Peyer's patch (tissue), 4 donors: Measurements from ENCODE around the gene ZNF106. TPM values are rescaled to one million over a fixed set of nuclear protein-coding genes. Genes with fewer than 3 reads are reported as not detected.

ENCODE experiments used
- DNase-seq, 3 donors: peaks; one replicate each; pipeline ENCODE4 v3.0.0-alpha.2; 2017 to 2019
- H3K27ac ChIP-seq, 4 donors: fragments of 200-600 bp; sonication (generic); one replicate each; pipeline ENCODE4 v1.5.1; 2016 to 2019
- H3K27me3 ChIP-seq, 2 donors: fragments of 200-600 bp; sonication (generic); one replicate each; pipeline ENCODE4 v1.5.1; 2019
- H3K36me3 ChIP-seq, 3 donors: fragments of 200-600 bp; sonication (generic); one replicate each; pipeline ENCODE4 v1.5.1; 2016 to 2019
- H3K4me1 ChIP-seq, 4 donors: fragments of 200-600 bp; sonication (generic); one replicate each; pipeline ENCODE4 v1.5.1; 2016 to 2019
- H3K4me3 ChIP-seq, 4 donors: fragments of 200-600 bp; sonication (generic); 1 replicate in 3 of 4; 2 replicates in 1 of 4; pipeline ENCODE4 v1.5.1; 2016 to 2019; ENCODE audit warnings: mild to moderate bottlenecking in 1 of 4
- H3K9me3 ChIP-seq, 4 donors: fragments of 200-600 bp; sonication (generic); one replicate each; pipeline ENCODE4 v1.5.1; 2016 to 2019; ENCODE audit warnings: mild to moderate bottlenecking in 1 of 4
- POLR2A ChIP-seq, 2 donors: fragments of 450-650 bp; IDR thresholded peaks; one replicate each; pipeline ENCODE4 v1.5.1; 2017; ENCODE audit warnings: antibody characterized with exemption in 2 of 2, mild to moderate bottlenecking in 2 of 2, moderate library complexity in 2 of 2
- small RNA-seq, 2 donors: library from RNA; depleted of rRNA; stranded (forward); fragments of <200 nt; gene quantifications; one replicate each; pipeline ENCODE3, GENCODE V24; 2016
- total RNA-seq, 4 donors: library from RNA; depleted of rRNA; stranded (reverse); fragments of >200 nt; gene quantifications; one replicate each; pipeline ENCODE4 v1.1.0, GENCODE V29; 2016
- TF ChIP-seq, protein P1 (sequence below), 6 experiments: fragments of 450-650 bp in 4 of 6; fragments of 200-600 bp in 2 of 6; sonication (generic) in 1 of 6; IDR thresholded peaks; one replicate each; pipeline ENCODE4 v1.5.1; 2017 to 2019; ENCODE audit warnings: antibody characterized with exemption in 6 of 6, mild to moderate bottlenecking in 3 of 6, moderate library complexity in 1 of 6

Gene ZNF106
- total RNA-seq, 4 donors from 2014 or later, result 31.7 to 74.3 (median 42.1) TPM

DNA sequence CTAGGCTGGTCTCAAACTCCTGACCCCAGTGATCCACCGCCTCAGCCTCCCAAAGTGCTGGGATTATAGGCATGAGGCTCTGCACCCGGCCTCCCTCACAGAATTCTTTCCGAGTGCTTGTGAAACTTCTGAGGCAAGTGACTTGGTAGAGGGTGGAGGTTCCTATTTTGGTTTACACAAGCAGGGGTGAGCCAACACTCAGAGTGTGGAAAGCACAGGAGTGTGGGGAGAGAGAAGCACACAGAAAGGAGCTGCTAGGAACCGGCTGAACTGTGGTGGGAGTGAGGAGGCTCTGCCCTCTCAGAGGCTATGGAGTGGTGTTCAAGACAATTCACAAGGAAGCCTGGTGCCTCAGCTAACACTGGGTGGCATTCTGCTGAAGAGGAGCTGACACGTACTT is 123.9 kb downstream of the ZNF106 start:
- DNase-seq, result no peak
- Histone ChIP-seq H3K4me1 (no peaks in the 10 kb centered on the region), H3K27me3 (no peaks in the 10 kb centered on the region), H3K36me3 (no peaks in the 10 kb centered on the region), H3K9me3 (no peaks in the 10 kb centered on the region), H3K4me3 (no peak overlapping the region), H3K27ac (no peak overlapping the region)
- TF ChIP-seq, protein P1, sequence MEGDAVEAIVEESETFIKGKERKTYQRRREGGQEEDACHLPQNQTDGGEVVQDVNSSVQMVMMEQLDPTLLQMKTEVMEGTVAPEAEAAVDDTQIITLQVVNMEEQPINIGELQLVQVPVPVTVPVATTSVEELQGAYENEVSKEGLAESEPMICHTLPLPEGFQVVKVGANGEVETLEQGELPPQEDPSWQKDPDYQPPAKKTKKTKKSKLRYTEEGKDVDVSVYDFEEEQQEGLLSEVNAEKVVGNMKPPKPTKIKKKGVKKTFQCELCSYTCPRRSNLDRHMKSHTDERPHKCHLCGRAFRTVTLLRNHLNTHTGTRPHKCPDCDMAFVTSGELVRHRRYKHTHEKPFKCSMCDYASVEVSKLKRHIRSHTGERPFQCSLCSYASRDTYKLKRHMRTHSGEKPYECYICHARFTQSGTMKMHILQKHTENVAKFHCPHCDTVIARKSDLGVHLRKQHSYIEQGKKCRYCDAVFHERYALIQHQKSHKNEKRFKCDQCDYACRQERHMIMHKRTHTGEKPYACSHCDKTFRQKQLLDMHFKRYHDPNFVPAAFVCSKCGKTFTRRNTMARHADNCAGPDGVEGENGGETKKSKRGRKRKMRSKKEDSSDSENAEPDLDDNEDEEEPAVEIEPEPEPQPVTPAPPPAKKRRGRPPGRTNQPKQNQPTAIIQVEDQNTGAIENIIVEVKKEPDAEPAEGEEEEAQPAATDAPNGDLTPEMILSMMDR (IDR thresholded peaks at IDR 0.05), result no peak
- no peak for TF ChIP-seq POLR2A (IDR thresholded peaks at IDR 0.05)

GRCh38 chr15:42365921-42366550 is 124.9 kb downstream of the ZNF106 start:
- no peaks in the 10 kb centered on the region for H3K36me3 ChIP-seq
- no peak overlapping the region for H3K4me3 ChIP-seq
- H3K9me3 ChIP-seq, result no peaks in the 10 kb centered on the region
- H3K4me1 ChIP-seq, result no peaks in the 10 kb centered on the region
- TF ChIP-seq POLR2A (IDR thresholded peaks at IDR 0.05), result no peak
- TF ChIP-seq, protein P1 (IDR thresholded peaks at IDR 0.05), result no peak
- no peak for DNase-seq
- no peaks in the 10 kb centered on the region for H3K27me3 ChIP-seq
- no peak overlapping the region for H3K27ac ChIP-seq

GRCh38 chr15:42364529-42364928 is 126.4 kb downstream of the ZNF106 start:
- Histone ChIP-seq H3K4me1 (no peaks in the 10 kb centered on the region), H3K4me3 (no peak overlapping the region), H3K27me3 (no peaks in the 10 kb centered on the region), H3K9me3 (no peaks in the 10 kb centered on the region), H3K27ac (no peak overlapping the region), H3K36me3 (no peaks in the 10 kb centered on the region)
- TF ChIP-seq POLR2A (IDR thresholded peaks at IDR 0.05), result no peak
- TF ChIP-seq, protein P1 (IDR thresholded peaks at IDR 0.05), result no peak
- DNase-seq, result no peak

GRCh38 chr15:42363942-42364341 is 127.0 kb downstream of the ZNF106 start:
- DNase-seq, result no peak
- H3K9me3 ChIP-seq, result no peaks in the 10 kb centered on the region
- TF ChIP-seq POLR2A (IDR thresholded peaks at IDR 0.05), result no peak
- TF ChIP-seq, protein P1 (IDR thresholded peaks at IDR 0.05), result no peak
- H3K27ac ChIP-seq, result no peak overlapping the region
- H3K27me3 ChIP-seq, result no peaks in the 10 kb centered on the region
- H3K4me3 ChIP-seq, result no peak overlapping the region
- H3K4me1 ChIP-seq, result no peaks in the 10 kb centered on the region
- no peaks in the 10 kb centered on the region for H3K36me3 ChIP-seq

DNA sequence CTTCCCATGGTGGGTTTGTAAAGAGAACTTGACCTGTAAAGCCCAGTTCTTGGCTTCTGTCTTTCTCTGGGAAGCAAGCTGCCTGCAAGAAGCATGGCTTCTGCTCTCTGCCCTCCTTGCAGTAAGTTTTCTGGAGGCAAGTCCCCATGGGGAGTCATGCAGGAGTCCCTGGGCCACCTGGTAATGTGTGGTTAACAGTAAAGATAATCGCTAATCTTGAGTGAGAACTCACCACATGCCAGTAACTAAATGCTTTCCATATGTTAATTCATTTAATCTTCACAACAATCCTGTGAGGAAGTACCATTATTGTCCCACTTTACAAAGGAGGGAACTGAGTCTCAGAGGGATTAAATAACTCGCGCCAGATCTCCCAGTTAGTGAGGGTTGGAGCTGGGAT is 127.5 kb downstream of the ZNF106 start:
- Histone ChIP-seq H3K9me3 (no peaks in the 10 kb centered on the region), H3K36me3 (no peaks in the 10 kb centered on the region), H3K4me1 (no peaks in the 10 kb centered on the region), H3K27me3 (no peaks in the 10 kb centered on the region), H3K4me3 (no peak overlapping the region), H3K27ac (no peak overlapping the region)
- TF ChIP-seq POLR2A (IDR thresholded peaks at IDR 0.05), result no peak
- TF ChIP-seq, protein P1 (IDR thresholded peaks at IDR 0.05), result no peak
- no peak for DNase-seq

Small RNA genes within 50 kb of the gene (small RNA-seq; reads per million reads assigned to genes)
- gene RNU6-188P, result 0 reads per million in 2 donors

Other genes with a start within 250 kb of the ZNF106 start
- 10 to 100 TPM; 20.8 to 63.5 (median 35.3) TPM for gene GANC, start 217.9 kb downstream of the ZNF106 start, total RNA-seq
- gene TMEM87A, start 217.7 kb downstream of the ZNF106 start, total RNA-seq, result 10 to 100 TPM; 47.5 to 61.9 (median 53.6) TPM
- 10 to 100 TPM in 3 of 4 donors, 1 to 10 TPM in 1; 9.1 to 76.7 (median 17.7) TPM for gene CAPN3, start 131.6 kb downstream of the ZNF106 start, total RNA-seq
- gene SNAP23, start 4.5 kb upstream of the ZNF106 start, total RNA-seq, result 10 to 100 TPM; 64.4 to 80.9 (median 66.8) TPM
- gene LRRC57, start 57.7 kb upstream of the ZNF106 start, total RNA-seq, result 10 to 100 TPM; 22.4 to 38.1 (median 33.1) TPM
- gene HAUS2, start 57.7 kb upstream of the ZNF106 start, total RNA-seq, result 10 to 100 TPM; 12.9 to 21.9 (median 15.1) TPM
- 100 to 1,000 TPM in 1 of 4 donors, 10 to 100 TPM in 2, 1 to 10 TPM in 1; 4.2 to 153 (median 20.4) TPM for gene STARD9, start 84.5 kb upstream of the ZNF106 start, total RNA-seq
- 10 to 100 TPM in 3 of 4 donors, 1 to 10 TPM in 1; 9.1 to 16.5 (median 10.7) TPM for gene CDAN1, start 246.0 kb upstream of the ZNF106 start, total RNA-seq